ENCODE data around the gene NPHP4. TPM values are rescaled to one million over a fixed set of nuclear protein-coding genes. Genes with fewer than 3 reads are reported as not detected.

The NPHP4 gene
- polyA plus RNA-seq, 2 donors = 2.9 to 4.4 TPM

GRCh38 chr1:5909576-5910275 lies 82.5 kb downstream of the NPHP4 start:
- H3K36me3 ChIP-seq (ENCODE audit: control insufficient read depth in 2 of 2, insufficient read depth in 2 of 2, low read length in 1 of 2) = peaks cover under 1 to 16% of the 10 kb centered on the region in 2 donors

GRCh38 chr1:5908461-5909375 lies 83.5 kb downstream of the NPHP4 start:
- Histone ChIP-seq H3K4me1 (ENCODE audit: control insufficient read depth in 2 of 2, insufficient read depth in 2 of 2, low read length in 1 of 2) (no peaks in the 10 kb centered on the region), H3K36me3 (ENCODE audit: control insufficient read depth in 2 of 2, insufficient read depth in 2 of 2, low read length in 1 of 2) (peaks cover 4 to 21% of the 10 kb centered on the region in 2 donors)
- WGBS, 2 donors = 94 to 95% methylated on average over 35 of the region's 35 CpGs

More at GRCh38 chr1:5909576-5910275, 82.5 kb downstream of the NPHP4 start:
- H3K27me3 ChIP-seq (ENCODE audit: control insufficient read depth in 1 of 2, insufficient read depth in 2 of 2, low read length in 2 of 2) = no peaks in the 10 kb centered on the region
- H3K9me3 ChIP-seq (ENCODE audit: control insufficient read depth in 2 of 2, insufficient read depth in 1 of 2, low read depth in 1 of 2, low read length in 1 of 2) = no peaks in the 10 kb centered on the region
- 94 to 96% methylated on average over 14 of the region's 14 CpGs for WGBS, 2 donors
- no peaks in the 10 kb centered on the region for H3K4me1 ChIP-seq (ENCODE audit: control insufficient read depth in 2 of 2, insufficient read depth in 2 of 2, low read length in 1 of 2)
- H3K27ac ChIP-seq (ENCODE audit: low read depth in 2 of 2, low read length in 1 of 2) = no peak overlapping the region
- H3K4me3 ChIP-seq (ENCODE audit: low read depth in 1 of 2, low read length in 2 of 2) = no peak overlapping the region

GRCh38 chr1:5907966-5908365 lies 84.3 kb downstream of the NPHP4 start:
- H3K36me3 ChIP-seq (ENCODE audit: control insufficient read depth in 2 of 2, insufficient read depth in 2 of 2, low read length in 1 of 2) = peaks cover 4 to 22% of the 10 kb centered on the region in 2 donors
- H3K9me3 ChIP-seq (ENCODE audit: control insufficient read depth in 2 of 2, insufficient read depth in 1 of 2, low read depth in 1 of 2, low read length in 1 of 2) = no peaks in the 10 kb centered on the region
- no peaks in the 10 kb centered on the region for H3K4me1 ChIP-seq (ENCODE audit: control insufficient read depth in 2 of 2, insufficient read depth in 2 of 2, low read length in 1 of 2)
- H3K27me3 ChIP-seq (ENCODE audit: control insufficient read depth in 1 of 2, insufficient read depth in 2 of 2, low read length in 2 of 2) = no peaks in the 10 kb centered on the region
- H3K4me3 ChIP-seq (ENCODE audit: low read depth in 1 of 2, low read length in 2 of 2) = no peak overlapping the region
- H3K27ac ChIP-seq (ENCODE audit: low read depth in 2 of 2, low read length in 1 of 2) = no peak overlapping the region
- 95 to 97% methylated on average over 8 of the region's 8 CpGs for WGBS, 2 donors

More at GRCh38 chr1:5908461-5909375, 83.5 kb downstream of the NPHP4 start:
- Histone ChIP-seq H3K27me3 (ENCODE audit: control insufficient read depth in 1 of 2, insufficient read depth in 2 of 2, low read length in 2 of 2) (no peaks in the 10 kb centered on the region), H3K9me3 (ENCODE audit: control insufficient read depth in 2 of 2, insufficient read depth in 1 of 2, low read depth in 1 of 2, low read length in 1 of 2) (no peaks in the 10 kb centered on the region), H3K4me3 (ENCODE audit: low read depth in 1 of 2, low read length in 2 of 2) (no peak overlapping the region), H3K27ac (ENCODE audit: low read depth in 2 of 2, low read length in 1 of 2) (no peak overlapping the region)

- Histone ChIP-seq H3K9me3 (ENCODE audit: control insufficient read depth in 2 of 2, insufficient read depth in 1 of 2, low read depth in 1 of 2, low read length in 1 of 2) (no peaks in the 10 kb centered on the region), H3K4me1 (ENCODE audit: control insufficient read depth in 2 of 2, insufficient read depth in 2 of 2, low read length in 1 of 2) (no peaks in the 10 kb centered on the region), H3K36me3 (ENCODE audit: control insufficient read depth in 2 of 2, insufficient read depth in 2 of 2, low read length in 1 of 2) (peaks cover 4 to 22% of the 10 kb centered on the region in 2 donors), H3K27me3 (ENCODE audit: control insufficient read depth in 1 of 2, insufficient read depth in 2 of 2, low read length in 2 of 2) (no peaks in the 10 kb centered on the region), H3K4me3 (ENCODE audit: low read depth in 1 of 2, low read length in 2 of 2) (no peak overlapping the region), H3K27ac (ENCODE audit: low read depth in 2 of 2, low read length in 1 of 2) (no peak overlapping the region)
- WGBS, 2 donors = 95 to 98% methylated on average over 11 of the region's 11 CpGs
Measured at GRCh38 chr1:5907386-5907785, 84.8 kb downstream of the NPHP4 start.

GRCh38 chr1:5906966-5907365 lies 85.3 kb downstream of the NPHP4 start:
- WGBS, 2 donors = 93 to 94% methylated on average over 12 of the region's 12 CpGs

GRCh38 chr1:5906116-5906515 lies 86.1 kb downstream of the NPHP4 start:
- peaks cover 4 to 21% of the 10 kb centered on the region in 2 donors for H3K36me3 ChIP-seq (ENCODE audit: control insufficient read depth in 2 of 2, insufficient read depth in 2 of 2, low read length in 1 of 2)
- no peak overlapping the region for H3K27ac ChIP-seq (ENCODE audit: low read depth in 2 of 2, low read length in 1 of 2)
- H3K4me1 ChIP-seq (ENCODE audit: control insufficient read depth in 2 of 2, insufficient read depth in 2 of 2, low read length in 1 of 2) = no peaks in the 10 kb centered on the region
- H3K4me3 ChIP-seq (ENCODE audit: low read depth in 1 of 2, low read length in 2 of 2) = no peak overlapping the region
- H3K27me3 ChIP-seq (ENCODE audit: control insufficient read depth in 1 of 2, insufficient read depth in 2 of 2, low read length in 2 of 2) = no peaks in the 10 kb centered on the region
- H3K9me3 ChIP-seq (ENCODE audit: control insufficient read depth in 2 of 2, insufficient read depth in 1 of 2, low read depth in 1 of 2, low read length in 1 of 2) = no peaks in the 10 kb centered on the region
- WGBS, 2 donors = 92% methylated on average over 6 of the region's 6 CpGs

More at GRCh38 chr1:5906966-5907365, 85.3 kb downstream of the NPHP4 start:
- H3K4me3 ChIP-seq (ENCODE audit: low read depth in 1 of 2, low read length in 2 of 2) = no peak overlapping the region
- H3K9me3 ChIP-seq (ENCODE audit: control insufficient read depth in 2 of 2, insufficient read depth in 1 of 2, low read depth in 1 of 2, low read length in 1 of 2) = no peaks in the 10 kb centered on the region
- H3K4me1 ChIP-seq (ENCODE audit: control insufficient read depth in 2 of 2, insufficient read depth in 2 of 2, low read length in 1 of 2) = no peaks in the 10 kb centered on the region
- no peak overlapping the region for H3K27ac ChIP-seq (ENCODE audit: low read depth in 2 of 2, low read length in 1 of 2)
- peaks cover 4 to 22% of the 10 kb centered on the region in 2 donors for H3K36me3 ChIP-seq (ENCODE audit: control insufficient read depth in 2 of 2, insufficient read depth in 2 of 2, low read length in 1 of 2)
- H3K27me3 ChIP-seq (ENCODE audit: control insufficient read depth in 1 of 2, insufficient read depth in 2 of 2, low read length in 2 of 2) = no peaks in the 10 kb centered on the region

GRCh38 chr1:5905436-5905835 lies 86.8 kb downstream of the NPHP4 start:
- WGBS, 2 donors = 89 to 93% methylated on average over 12 of the region's 12 CpGs
- Histone ChIP-seq H3K27ac (ENCODE audit: low read depth in 2 of 2, low read length in 1 of 2) (no peak overlapping the region), H3K4me3 (ENCODE audit: low read depth in 1 of 2, low read length in 2 of 2) (no peak overlapping the region), H3K27me3 (ENCODE audit: control insufficient read depth in 1 of 2, insufficient read depth in 2 of 2, low read length in 2 of 2) (no peaks in the 10 kb centered on the region), H3K4me1 (ENCODE audit: control insufficient read depth in 2 of 2, insufficient read depth in 2 of 2, low read length in 1 of 2) (no peaks in the 10 kb centered on the region), H3K9me3 (ENCODE audit: control insufficient read depth in 2 of 2, insufficient read depth in 1 of 2, low read depth in 1 of 2, low read length in 1 of 2) (no peaks in the 10 kb centered on the region), H3K36me3 (ENCODE audit: control insufficient read depth in 2 of 2, insufficient read depth in 2 of 2, low read length in 1 of 2) (peaks cover 4 to 21% of the 10 kb centered on the region in 2 donors)

- no peak overlapping the region for H3K4me3 ChIP-seq (ENCODE audit: low read depth in 1 of 2, low read length in 2 of 2)
- 93 to 94% methylated on average over 12 of the region's 12 CpGs for WGBS, 2 donors
- peaks cover 4 to 20% of the 10 kb centered on the region in 2 donors for H3K36me3 ChIP-seq (ENCODE audit: control insufficient read depth in 2 of 2, insufficient read depth in 2 of 2, low read length in 1 of 2)
- H3K27ac ChIP-seq (ENCODE audit: low read depth in 2 of 2, low read length in 1 of 2) = no peak overlapping the region
- H3K9me3 ChIP-seq (ENCODE audit: control insufficient read depth in 2 of 2, insufficient read depth in 1 of 2, low read depth in 1 of 2, low read length in 1 of 2) = no peaks in the 10 kb centered on the region
- no peaks in the 10 kb centered on the region for H3K4me1 ChIP-seq (ENCODE audit: control insufficient read depth in 2 of 2, insufficient read depth in 2 of 2, low read length in 1 of 2)
- H3K27me3 ChIP-seq (ENCODE audit: control insufficient read depth in 1 of 2, insufficient read depth in 2 of 2, low read length in 2 of 2) = no peaks in the 10 kb centered on the region
Measured at GRCh38 chr1:5904551-5904950, 87.7 kb downstream of the NPHP4 start.

GRCh38 chr1:5903680-5904079 lies 88.5 kb downstream of the NPHP4 start:
- Histone ChIP-seq H3K9me3 (ENCODE audit: control insufficient read depth in 2 of 2, insufficient read depth in 1 of 2, low read depth in 1 of 2, low read length in 1 of 2) (no peaks in the 10 kb centered on the region), H3K4me3 (ENCODE audit: low read depth in 1 of 2, low read length in 2 of 2) (no peak overlapping the region), H3K27me3 (ENCODE audit: control insufficient read depth in 1 of 2, insufficient read depth in 2 of 2, low read length in 2 of 2) (no peaks in the 10 kb centered on the region), H3K27ac (ENCODE audit: low read depth in 2 of 2, low read length in 1 of 2) (no peak overlapping the region), H3K36me3 (ENCODE audit: control insufficient read depth in 2 of 2, insufficient read depth in 2 of 2, low read length in 1 of 2) (peaks cover 4 to 20% of the 10 kb centered on the region in 2 donors), H3K4me1 (ENCODE audit: control insufficient read depth in 2 of 2, insufficient read depth in 2 of 2, low read length in 1 of 2) (no peaks in the 10 kb centered on the region)
- WGBS, 2 donors = 85 to 89% methylated on average over 8 of the region's 8 CpGs
